Erythroblast (primary cell): ENCODE measurements around the gene ETS1.

Source experiments
- DNase-seq, 2 experiments: peaks; one replicate each; lab custom pipeline; 2025; lab: John Stamatoyannopoulos, UW
- GATA1 ChIP-seq: IDR thresholded peaks from 2 replicates; pipeline ENCODE4 v1.6.1; 2011; ENCODE audit warnings: low read depth, mild to moderate bottlenecking, control low read depth, low read length, moderate library complexity
- POLR2A ChIP-seq: IDR thresholded peaks from 2 replicates; pipeline ENCODE4 v1.6.1; 2011; ENCODE audit warnings: mild to moderate bottlenecking, low read length

Gene ETS1, protein sequence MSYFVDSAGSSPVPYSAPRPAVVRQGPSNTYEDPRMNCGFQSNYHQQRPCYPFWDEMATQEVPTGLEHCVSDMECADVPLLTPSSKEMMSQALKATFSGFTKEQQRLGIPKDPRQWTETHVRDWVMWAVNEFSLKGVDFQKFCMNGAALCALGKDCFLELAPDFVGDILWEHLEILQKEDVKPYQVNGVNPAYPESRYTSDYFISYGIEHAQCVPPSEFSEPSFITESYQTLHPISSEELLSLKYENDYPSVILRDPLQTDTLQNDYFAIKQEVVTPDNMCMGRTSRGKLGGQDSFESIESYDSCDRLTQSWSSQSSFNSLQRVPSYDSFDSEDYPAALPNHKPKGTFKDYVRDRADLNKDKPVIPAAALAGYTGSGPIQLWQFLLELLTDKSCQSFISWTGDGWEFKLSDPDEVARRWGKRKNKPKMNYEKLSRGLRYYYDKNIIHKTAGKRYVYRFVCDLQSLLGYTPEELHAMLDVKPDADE

DNA sequence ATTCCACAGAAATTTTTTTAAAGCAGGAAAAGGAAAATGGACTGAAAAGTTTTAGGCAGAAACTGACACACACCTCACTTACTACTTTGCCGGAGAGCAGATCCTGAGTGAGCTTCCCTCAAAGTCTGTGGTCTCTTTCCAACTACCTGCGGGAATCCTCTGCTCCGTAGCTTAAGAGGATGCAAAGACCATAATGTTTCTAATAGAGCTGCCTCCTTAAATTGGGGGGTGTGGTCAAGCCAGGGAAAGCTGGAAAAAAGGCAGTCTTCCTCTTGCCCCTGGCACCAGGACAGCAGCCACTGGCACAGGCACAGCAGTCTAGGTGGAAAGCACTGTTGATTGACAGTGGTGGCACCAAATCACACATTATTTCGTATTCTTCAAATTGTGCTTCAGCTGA is at the start of gene ETS1:
Gene ETS1, minus strand, starts transcription at position 144 of the 400 bp plus-strand sequence. CDS start 14,428 bp downstream, outside the sequence.
- DNase-seq, result no peak
- no peak for TF ChIP-seq GATA1
- no peak for TF ChIP-seq POLR2A

DNA sequence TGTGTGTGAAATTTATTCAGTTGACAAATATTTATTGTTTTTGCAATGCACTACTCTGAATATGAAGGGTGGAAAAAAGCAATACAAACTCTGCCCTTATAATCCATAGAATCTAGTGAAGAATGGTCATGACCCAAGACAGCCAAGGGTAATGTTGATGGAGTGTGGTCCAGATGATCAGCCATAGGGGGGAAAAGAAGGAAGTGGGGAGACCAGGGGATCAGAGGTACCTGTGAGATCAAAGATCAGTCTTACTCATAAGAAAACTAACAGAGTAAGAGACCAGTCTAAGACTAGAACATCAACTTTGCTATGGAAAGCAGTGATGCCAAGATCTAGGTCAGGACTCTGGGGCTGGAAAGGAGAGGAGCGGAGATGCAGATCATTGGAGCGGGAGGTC is 47.0 kb upstream of the ETS1 start:
- no peak for DNase-seq

DNA sequence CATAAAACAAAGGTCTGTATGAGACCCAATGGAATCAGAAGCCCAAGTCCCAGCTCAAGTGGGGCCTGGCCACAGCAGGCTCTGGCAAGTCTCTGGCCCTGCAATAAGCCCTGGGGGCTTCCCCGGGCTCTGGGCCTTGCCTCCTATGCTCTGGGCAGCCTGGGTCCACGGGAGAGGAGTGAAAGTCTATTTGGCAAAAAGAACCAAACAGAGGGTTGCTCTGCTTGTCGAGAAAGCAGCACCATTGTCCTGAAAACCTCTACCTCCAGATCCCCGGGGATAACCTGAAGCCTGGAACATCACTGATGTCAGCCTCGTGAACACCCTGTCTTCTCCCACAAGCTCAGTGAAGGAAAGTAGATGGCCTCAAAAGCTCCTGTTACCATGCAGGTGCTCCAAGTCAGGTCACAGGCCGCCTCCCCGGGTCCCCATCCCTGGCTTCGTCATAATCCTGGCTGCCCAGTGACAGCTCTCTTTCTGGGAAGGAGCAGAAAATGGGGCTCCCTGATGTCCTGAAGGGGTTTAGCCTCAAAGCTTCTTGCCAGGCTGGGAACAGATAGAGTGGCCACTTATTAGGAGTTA is 46.1 kb upstream of the ETS1 start:
- TF ChIP-seq POLR2A, result no peak
- no peak for TF ChIP-seq GATA1
- no peak for DNase-seq

More for the DNA sequence above, 47.0 kb upstream of the ETS1 start:
- TF ChIP-seq POLR2A (no peak), GATA1 (no peak)

DNA sequence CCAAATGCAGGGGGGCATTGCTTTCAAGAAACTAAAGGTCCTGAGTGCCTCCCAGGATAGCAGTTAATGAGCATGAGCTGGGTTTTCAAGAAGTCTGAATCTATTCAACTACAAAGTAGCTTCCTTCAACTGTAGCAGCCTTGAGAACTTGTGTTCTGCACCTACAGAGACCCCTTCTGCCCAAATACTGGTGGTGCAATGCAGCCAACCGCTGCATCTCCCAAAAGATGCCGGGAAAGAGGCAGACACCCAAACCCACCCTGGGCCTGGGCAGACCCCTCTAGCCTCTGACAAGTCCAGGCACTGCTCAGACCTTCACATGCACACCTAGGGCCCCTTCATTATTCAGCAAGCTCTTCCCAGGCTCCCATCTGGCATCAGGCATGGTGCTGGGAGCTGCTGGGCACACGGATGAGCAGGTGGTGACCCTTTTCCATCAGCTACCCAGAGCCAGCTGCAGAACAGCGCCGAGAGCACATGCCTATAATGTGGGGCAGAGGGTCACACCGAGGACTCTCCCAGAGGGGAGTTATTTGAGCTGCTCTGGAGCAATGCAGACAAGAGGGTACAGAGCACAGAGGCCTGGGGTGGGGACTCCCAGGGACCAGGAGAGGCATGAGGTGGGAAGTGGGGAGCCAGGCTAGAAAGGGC is 44.9 kb upstream of the ETS1 start:
- DNase-seq, result no peak
- no peak for TF ChIP-seq GATA1
- TF ChIP-seq POLR2A, result no peak

DNA sequence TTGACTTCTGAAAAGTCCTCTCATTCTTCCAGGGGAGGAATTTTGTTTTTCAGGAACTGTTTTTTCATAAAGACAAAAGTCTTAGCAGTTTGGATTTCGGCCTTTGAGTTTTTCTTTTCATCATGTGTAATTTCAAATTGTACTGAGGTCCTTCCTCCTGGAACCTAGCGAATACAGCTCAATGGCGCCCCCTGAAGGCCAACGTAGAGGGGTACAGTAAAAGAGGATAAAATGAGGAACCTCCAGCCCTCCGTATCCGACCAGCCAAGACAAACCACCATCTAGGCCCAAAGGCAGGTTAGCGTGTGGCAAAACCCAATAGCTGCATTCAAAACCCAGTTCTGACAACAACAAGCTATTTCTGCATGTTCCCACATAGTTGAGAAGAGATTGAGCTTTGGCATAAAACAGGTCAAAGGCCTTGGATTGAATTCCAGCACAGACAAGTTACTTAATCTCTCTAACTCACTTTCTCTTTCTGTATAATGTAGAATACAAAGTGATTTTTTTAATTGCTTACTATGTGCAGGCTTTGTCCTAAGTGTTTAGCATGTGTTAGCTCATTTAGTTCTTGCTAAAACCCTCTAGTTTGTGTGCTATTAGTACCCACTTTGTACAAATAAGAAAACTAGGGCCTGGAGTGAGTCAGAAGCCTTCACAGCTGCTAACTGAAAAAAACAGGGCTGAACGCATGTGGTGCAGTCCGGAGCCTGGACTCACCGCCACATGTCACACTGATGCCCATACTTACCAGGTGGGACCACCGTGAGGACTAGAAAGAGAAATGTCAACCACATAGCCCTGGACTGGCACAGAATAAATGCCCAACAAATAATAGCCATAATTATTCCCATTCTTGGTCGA is 43.2 kb upstream of the ETS1 start:
- TF ChIP-seq POLR2A, result no peak
- no peak for TF ChIP-seq GATA1
- peak; percentile 68 to 83 for DNase-seq

DNA sequence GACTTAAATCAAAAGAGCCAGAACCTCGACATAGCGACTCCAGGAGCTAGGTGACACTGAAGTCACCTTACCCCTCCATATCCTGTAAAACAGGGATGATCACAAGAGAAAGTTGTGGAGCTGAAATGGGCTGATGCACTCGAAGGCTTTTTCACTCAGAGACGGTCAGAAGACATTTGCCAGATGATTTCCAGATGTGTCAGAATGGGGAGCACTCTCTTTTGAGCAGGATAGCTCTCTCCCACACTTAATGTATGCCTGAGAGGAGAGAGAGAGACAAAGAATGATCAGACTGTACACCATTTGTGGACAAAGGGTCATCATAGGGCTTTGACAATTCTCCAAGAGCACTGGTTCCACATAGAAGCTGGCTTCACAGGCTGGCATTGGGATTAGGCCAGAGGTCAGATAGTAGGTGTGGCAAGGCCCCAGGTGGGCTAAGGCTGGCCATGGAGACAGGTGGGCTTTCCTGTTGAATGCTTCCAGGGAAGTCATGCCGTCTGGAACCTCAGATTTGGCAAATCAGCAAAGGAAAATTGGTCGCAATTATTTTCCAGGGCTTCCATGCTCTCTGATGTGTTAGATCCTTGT is 42.3 kb upstream of the ETS1 start:
- no peak for DNase-seq
- no peak for TF ChIP-seq POLR2A
- TF ChIP-seq GATA1, result no peak

DNA sequence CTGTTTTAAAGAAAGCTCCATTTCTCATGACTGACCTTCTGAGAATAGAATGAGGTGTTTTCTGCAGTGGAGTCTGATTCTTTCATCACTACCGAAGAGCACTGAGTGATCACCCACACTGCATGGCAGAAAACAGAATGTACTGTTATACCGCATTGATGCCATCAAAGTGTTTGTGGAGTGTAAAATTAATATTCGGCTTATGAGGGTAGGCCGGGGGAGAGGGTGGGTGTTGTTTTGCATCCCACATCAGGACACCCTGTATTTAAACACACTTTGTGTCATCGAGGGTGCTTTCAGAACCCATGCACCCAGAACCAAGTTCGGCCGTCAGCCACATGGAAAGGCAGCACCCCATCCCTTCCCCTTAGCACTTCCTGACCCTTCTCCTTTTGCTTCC is 41.3 kb upstream of the ETS1 start:
- TF ChIP-seq GATA1 (no peak), POLR2A (no peak)
- DNase-seq, result no peak

DNA sequence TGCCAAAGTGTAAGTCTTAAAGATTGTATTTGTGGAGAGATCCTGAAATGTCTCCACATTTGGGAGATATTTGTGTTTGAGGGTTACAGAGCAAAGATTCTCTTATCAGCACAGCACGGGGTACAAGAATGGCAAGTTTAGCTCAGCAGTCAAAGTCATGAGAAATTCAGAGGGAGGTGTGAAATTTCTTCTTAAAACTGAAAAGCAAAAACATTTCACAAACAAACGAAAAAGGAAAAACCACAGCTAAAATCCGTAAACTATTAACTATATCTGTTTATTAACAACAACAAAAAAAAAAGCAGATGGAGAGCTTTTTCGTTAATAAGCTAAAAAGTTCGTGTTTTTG is 40.9 kb upstream of the ETS1 start:
- TF ChIP-seq GATA1, result no peak
- no peak for TF ChIP-seq POLR2A
- DNase-seq, result no peak

DNA sequence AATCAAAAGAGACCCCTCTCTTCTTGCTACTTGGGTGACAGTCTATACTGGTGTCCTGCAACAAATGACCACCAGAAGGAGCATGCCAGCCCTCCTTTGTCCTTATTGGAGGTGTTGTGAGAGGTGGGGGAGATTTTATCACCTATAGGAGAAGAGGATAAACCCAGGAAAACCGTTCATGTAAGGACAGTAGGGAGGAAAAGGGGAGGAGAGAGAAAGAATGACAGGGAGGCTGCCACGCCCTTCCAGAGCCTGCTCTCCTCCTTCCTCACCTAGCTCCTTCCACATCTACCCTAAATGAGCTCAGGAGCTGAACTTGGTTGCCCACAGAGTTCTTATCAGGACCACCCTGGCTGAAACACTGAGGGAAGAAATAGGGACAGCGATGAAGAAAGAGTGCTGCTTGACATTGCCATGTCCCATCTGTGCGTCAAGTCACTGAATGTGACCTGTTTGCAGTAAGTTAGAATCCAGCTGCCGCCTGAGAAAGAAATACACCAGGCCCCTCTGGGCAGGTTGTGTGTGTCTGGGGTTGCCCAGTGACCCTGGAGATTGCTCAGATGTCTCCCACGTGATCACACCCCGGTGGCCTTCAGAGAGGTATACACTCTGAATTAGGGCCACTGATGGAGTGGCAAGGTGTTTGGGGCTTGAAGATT is 40.4 kb upstream of the ETS1 start:
- TF ChIP-seq POLR2A (no peak), GATA1 (no peak)
- no peak for DNase-seq

DNA sequence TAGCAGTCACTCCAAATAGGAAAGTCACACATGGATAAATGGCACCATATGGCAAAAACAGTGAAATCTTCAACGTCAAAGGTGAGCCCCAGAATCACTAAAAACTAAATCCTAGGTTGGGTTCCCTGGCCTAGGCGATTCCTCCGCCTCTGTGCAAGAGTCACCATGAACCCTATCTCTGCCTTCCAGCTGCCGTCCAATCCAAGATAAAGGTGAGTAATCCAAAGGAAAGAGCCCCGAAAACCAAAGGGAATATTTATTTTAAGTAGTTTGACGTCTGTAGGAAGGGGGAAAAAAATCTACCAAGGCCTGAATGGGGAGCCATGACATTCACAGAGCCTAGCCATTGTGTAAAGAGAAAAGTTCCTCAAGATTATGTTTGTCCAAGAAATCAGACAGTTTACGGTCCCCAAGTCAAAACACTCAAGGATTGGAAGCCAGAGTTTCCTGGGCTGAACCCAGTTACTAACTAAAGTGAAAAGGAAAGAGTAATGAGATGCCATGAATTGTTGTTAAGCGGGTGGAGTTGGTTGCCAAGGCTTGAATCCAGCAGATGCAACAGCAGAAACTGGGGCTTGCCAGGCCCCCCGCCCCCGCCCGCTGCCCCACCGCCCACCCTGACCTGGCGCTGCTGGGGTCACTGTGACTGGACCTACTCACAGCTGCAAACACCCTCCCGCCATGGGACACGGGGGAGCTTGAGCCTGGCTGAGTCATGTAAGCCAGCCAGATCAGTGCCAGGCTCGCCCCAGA is 39.7 kb upstream of the ETS1 start:
- no peak for DNase-seq
- TF ChIP-seq GATA1 (no peak), POLR2A (no peak)

DNA sequence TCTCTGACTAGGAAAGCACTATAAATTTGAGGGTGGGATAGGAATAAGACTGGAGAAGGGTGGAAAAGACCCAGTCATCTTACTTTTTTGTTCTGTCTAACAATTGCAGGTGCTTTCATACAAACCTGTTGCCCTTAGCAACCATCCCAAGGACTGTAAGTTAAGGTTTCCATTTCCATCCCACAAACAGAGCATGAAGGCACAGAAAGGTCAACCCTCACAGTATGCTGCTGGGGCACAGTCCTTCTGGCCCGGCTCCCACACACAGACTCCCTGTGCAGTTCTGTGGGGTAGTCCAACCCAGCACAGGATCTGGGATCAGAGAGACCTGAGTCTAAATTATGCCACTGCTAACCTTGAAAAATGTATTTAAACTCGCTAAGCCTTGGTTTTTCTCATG is 38.4 kb upstream of the ETS1 start:
- TF ChIP-seq POLR2A, result no peak
- TF ChIP-seq GATA1, result no peak
- no peak for DNase-seq

DNA sequence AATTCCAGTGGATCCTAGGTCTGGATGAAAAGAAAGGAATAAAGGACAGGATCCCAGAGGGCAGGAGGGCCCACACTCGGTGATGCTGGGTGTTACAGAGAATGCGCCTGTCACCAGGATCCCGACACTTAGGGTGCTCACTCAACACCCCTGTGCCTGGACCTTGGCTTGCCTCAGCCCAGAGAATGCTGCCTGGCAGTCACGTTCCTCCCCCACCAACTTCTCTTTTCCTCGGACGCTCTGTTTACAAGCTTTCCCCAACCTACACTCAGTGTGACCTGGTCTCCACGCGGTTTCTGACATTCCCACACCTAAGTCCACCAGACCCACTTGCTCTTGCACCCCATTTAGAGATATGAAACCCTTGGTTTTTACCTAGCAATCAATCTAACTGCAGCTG is 38.0 kb upstream of the ETS1 start:
- TF ChIP-seq POLR2A (no peak), GATA1 (no peak)
- DNase-seq, result no peak
